AG04449 (cell line): Measurements from ENCODE around the gene NDUFS8.

Source experiments
- CTCF ChIA-PET: fragments of 350-600 bp; formaldehyde crosslinking; extraction: SDS; loops from one replicate; lab custom pipeline; 2021; ENCODE audit warnings: antibody characterized with exemption; lab: Yijun Ruan, JAX
- POLR2A ChIA-PET: fragments of 400-600, 350-600 bp; formaldehyde crosslinking; extraction: SDS; loops from one replicate; lab custom pipeline; 2020; ENCODE audit warnings: antibody characterized with exemption, inconsistent platforms; lab: Yijun Ruan, JAX
- DNase-seq: peaks from one replicate; pipeline ENCODE4 v3.0.0-alpha.2; 2010; ENCODE audit warnings: low read depth, low spot score
- H3K4me3 ChIP-seq: 2 replicates; pipeline ENCODE4 v1.5.1; 2011; ENCODE audit warnings: low read depth, mild to moderate bottlenecking, control low read depth, low read length
- CTCF ChIP-seq: IDR thresholded peaks from one replicate; pipeline ENCODE4 v1.5.1; 2011; ENCODE audit warnings: mild to moderate bottlenecking, moderate library complexity, low read length, control low read depth, inconsistent platforms; ENCODE audit not compliant: insufficient read depth; ENCODE audit errors: missing control alignments

Gene NDUFS8

GRCh38 chr11:67999704-68000103 is 30.8 kb upstream of the NDUFS8 start:
- H3K4me3 ChIP-seq, result no peak overlapping the region
- no peak for TF ChIP-seq CTCF
- POLR2A ChIA-PET, result no interaction called here
- no peak for DNase-seq
- CTCF ChIA-PET, result interaction anchor here (0.8 to 1.0 kb wide), 2 partner anchors 11 to 44 kb away, joined by 3 read pairs; no protein-coding TSS in a partner anchor

- ChIA-PET CTCF (interaction anchor here (1.3 to 2.6 kb wide), 2 partner anchors 8 to 204 kb away, joined by 4 to 11 read pairs; no protein-coding TSS in a partner anchor), POLR2A (no interaction called here)
- TF ChIP-seq CTCF, result no peak
- no peak overlapping the region; the same call in none of the 2 replicates for H3K4me3 ChIP-seq
- no peak for DNase-seq
These were observed 27.9 kb upstream of the NDUFS8 start for GRCh38 chr11:68002575-68002937.

GRCh38 chr11:68002938-68003845 is 27.3 kb upstream of the NDUFS8 start:
- ChIA-PET POLR2A (no interaction called here), CTCF (interaction anchor here (1.3 to 2.6 kb wide), 2 partner anchors 9 to 203 kb away, joined by 4 to 11 read pairs; no protein-coding TSS in a partner anchor)

GRCh38 chr11:68003846-68004550 is 26.5 kb upstream of the NDUFS8 start, which contains the start of gene UNC93B1:
Gene UNC93B1, minus strand, starts transcription at chr11:68004097. Its CDS starts 54 bp downstream, at chr11:68004043.
- no peak for DNase-seq
- POLR2A ChIA-PET, result no interaction called here
- no peak for TF ChIP-seq CTCF
- H3K4me3 ChIP-seq, result peak within 1 kb of the TSS; percentile 69
- CTCF ChIA-PET, result interaction anchor here (1.0 to 2.6 kb wide), 3 partner anchors 10 to 205 kb away, joined by 3 to 11 read pairs (median 4); no protein-coding TSS in a partner anchor

More at GRCh38 chr11:68002938-68003845, 27.3 kb upstream of the NDUFS8 start:
- no peak for TF ChIP-seq CTCF
- H3K4me3 ChIP-seq, result peak overlapping the region; percentile 69
- no peak for DNase-seq

GRCh38 chr11:68004551-68005335 is 25.7 kb upstream of the NDUFS8 start:
- CTCF ChIA-PET, result interaction anchor here (1.0 to 1.4 kb wide), 2 partner anchors 204 to 205 kb away, joined by 3 to 5 read pairs; no protein-coding TSS in a partner anchor
- no peak for DNase-seq
- no peak for TF ChIP-seq CTCF
- POLR2A ChIA-PET, result no interaction called here
- peak overlapping the region; percentile 69 for H3K4me3 ChIP-seq
